ENCODE data around the gene AP2B1. TPM values are rescaled to one million over a fixed set of nuclear protein-coding genes. Genes with fewer than 3 reads are reported as not detected.

Gene AP2B1
- total RNA-seq, 1 experiment from 2014 or later: 217 TPM

- Histone ChIP-seq H4K8ac (replicated peaks; ENCODE audit: insufficient read length, low read depth, low read length) (no peak within 1 kb of the TSS), H3T11ph (ENCODE audit: low read length) (no peak within 1 kb of the TSS), H3K27ac (ENCODE audit: insufficient read length, low read depth, low read length) (no peak within 1 kb of the TSS), H3K23me2 (ENCODE audit: insufficient read length, low read depth, low read length, poor library complexity, severe bottlenecking) (peaks cover 5% of the 10 kb centered on the region), H2AK5ac (ENCODE audit: insufficient read length, low read length) (no peak within 1 kb of the TSS), H2AFZ (ENCODE audit: low read length) (no peak within 1 kb of the TSS), H2BK120ac (ENCODE audit: low read depth, low read length, poor library complexity, severe bottlenecking) (no peak within 1 kb of the TSS), H3K27me3 (ENCODE audit: insufficient read depth, low read length) (peaks cover 2% of the 10 kb centered on the region; the same call in 1 of the 2 replicates), H3K4me1 (ENCODE audit: insufficient read depth, low read length) (no peaks in the 10 kb centered on the region), H3K56ac (ENCODE audit: insufficient read length, low read depth, low read length) (no peak within 1 kb of the TSS), H4K5ac (ENCODE audit: insufficient read length, low read depth, low read length) (no peak within 1 kb of the TSS), H3K79me2 (ENCODE audit: insufficient read depth, low read length) (no peaks in the 10 kb centered on the region), H2BK12ac (ENCODE audit: insufficient read length, low read depth, low read length) (no peak within 1 kb of the TSS), H3K4me2 (ENCODE audit: insufficient read depth, insufficient read length, low read length) (no peak within 1 kb of the TSS), H4K91ac (ENCODE audit: insufficient read length, low read depth, low read length) (no peak within 1 kb of the TSS), H3K9me3 (ENCODE audit: control insufficient read depth, low read depth, low read length) (no peaks in the 10 kb centered on the region), H2BK5ac (ENCODE audit: insufficient read length, low read length) (no peak within 1 kb of the TSS), H2BK15ac (ENCODE audit: low read depth, low read length) (no peak within 1 kb of the TSS), H3K9ac (ENCODE audit: extremely low read depth, insufficient read length, low read length) (no peak within 1 kb of the TSS), H3K79me1 (ENCODE audit: insufficient read depth, low read depth, low read length, poor library complexity, severe bottlenecking) (no peaks in the 10 kb centered on the region), H3K4ac (ENCODE audit: low read depth, low read length) (no peak within 1 kb of the TSS), H3K18ac (ENCODE audit: insufficient read length, low read depth, low read length) (no peak within 1 kb of the TSS), H3K23ac (ENCODE audit: insufficient read length, low read depth, low read length) (no peak within 1 kb of the TSS), H3K14ac (ENCODE audit: insufficient read depth, low read length) (no peak within 1 kb of the TSS), H2BK20ac (ENCODE audit: low read depth, low read length, poor library complexity, severe bottlenecking) (no peak within 1 kb of the TSS), H4K20me1 (ENCODE audit: control insufficient read depth, insufficient read depth, insufficient read length) (no peaks in the 10 kb centered on the region)
- no peaks in the 10 kb centered on the region; a peak in 3 of 5 replicates for H3K9me3 Mint-ChIP-seq
- DNase-seq: no peak
- no peaks in the 10 kb centered on the region; a peak in 1 of 7 replicates for H3K36me3 Mint-ChIP-seq (ENCODE audit: insufficient read depth in 1 of 3, low read depth in 3 of 3)
- peaks cover 19% of the 10 kb centered on the region for H3K27me3 Mint-ChIP-seq (ENCODE audit: low read depth)
- H3K4me1 Mint-ChIP-seq: peaks cover 8 to 10% of the 10 kb centered on the region in 2 experiments
- TF ChIP-seq, protein P1, sequence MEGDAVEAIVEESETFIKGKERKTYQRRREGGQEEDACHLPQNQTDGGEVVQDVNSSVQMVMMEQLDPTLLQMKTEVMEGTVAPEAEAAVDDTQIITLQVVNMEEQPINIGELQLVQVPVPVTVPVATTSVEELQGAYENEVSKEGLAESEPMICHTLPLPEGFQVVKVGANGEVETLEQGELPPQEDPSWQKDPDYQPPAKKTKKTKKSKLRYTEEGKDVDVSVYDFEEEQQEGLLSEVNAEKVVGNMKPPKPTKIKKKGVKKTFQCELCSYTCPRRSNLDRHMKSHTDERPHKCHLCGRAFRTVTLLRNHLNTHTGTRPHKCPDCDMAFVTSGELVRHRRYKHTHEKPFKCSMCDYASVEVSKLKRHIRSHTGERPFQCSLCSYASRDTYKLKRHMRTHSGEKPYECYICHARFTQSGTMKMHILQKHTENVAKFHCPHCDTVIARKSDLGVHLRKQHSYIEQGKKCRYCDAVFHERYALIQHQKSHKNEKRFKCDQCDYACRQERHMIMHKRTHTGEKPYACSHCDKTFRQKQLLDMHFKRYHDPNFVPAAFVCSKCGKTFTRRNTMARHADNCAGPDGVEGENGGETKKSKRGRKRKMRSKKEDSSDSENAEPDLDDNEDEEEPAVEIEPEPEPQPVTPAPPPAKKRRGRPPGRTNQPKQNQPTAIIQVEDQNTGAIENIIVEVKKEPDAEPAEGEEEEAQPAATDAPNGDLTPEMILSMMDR (conservative IDR thresholded peaks at IDR 0.05): no peak
- no peak within 1 kb of the TSS for H3K27ac Mint-ChIP-seq
- no CpG with 5 or more reads among the region's 1 CpG for WGBS (ENCODE audit: extremely low coverage, insufficient read length, low lambda C conversion rate)
- H3K4me3 Mint-ChIP-seq: no peak within 1 kb of the TSS
Measured at GRCh38 chr17:35760587-35760986, 173.5 kb downstream of the AP2B1 start, which contains the start of gene C17orf50. Gene C17orf50, plus strand, starts transcription at chr17:35760887. Its CDS starts 55 bp downstream, at chr17:35760942.

Data from H9 (cell line).